Measurements from ENCODE around the gene SLC6A17.

DNA sequence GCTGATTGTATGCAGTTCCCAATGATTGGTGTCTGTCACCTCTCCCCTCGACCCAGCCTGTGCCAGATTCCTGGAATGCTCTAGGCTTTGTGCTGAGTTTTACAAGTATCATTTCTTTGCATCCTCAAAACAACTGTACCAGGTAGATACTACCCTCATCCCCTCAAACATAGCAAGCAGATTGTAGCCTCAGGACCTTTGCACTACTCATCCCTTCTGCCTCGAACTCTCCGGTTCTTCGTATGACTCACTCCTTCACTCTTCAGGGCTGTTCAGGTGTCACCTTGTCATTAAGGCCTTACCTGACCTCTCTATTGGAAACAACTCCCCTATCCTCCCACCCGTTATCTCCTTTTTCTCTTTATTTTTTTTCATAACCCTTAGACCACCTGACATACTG is 67.8 kb downstream of the SLC6A17 start:
- TF ChIP-seq, protein P1, sequence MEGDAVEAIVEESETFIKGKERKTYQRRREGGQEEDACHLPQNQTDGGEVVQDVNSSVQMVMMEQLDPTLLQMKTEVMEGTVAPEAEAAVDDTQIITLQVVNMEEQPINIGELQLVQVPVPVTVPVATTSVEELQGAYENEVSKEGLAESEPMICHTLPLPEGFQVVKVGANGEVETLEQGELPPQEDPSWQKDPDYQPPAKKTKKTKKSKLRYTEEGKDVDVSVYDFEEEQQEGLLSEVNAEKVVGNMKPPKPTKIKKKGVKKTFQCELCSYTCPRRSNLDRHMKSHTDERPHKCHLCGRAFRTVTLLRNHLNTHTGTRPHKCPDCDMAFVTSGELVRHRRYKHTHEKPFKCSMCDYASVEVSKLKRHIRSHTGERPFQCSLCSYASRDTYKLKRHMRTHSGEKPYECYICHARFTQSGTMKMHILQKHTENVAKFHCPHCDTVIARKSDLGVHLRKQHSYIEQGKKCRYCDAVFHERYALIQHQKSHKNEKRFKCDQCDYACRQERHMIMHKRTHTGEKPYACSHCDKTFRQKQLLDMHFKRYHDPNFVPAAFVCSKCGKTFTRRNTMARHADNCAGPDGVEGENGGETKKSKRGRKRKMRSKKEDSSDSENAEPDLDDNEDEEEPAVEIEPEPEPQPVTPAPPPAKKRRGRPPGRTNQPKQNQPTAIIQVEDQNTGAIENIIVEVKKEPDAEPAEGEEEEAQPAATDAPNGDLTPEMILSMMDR (IDR thresholded peaks at IDR 0.05): no peak
- TF ChIP-seq EZH2 (IDR thresholded peaks at IDR 0.05; ENCODE audit: borderline replicate concordance, insufficient read depth, low read depth, low read length, poor library complexity, severe bottlenecking): no peak
